A673 (cell line): ENCODE results near the gene NELL1. TPM values are rescaled to one million over a fixed set of nuclear protein-coding genes. Genes with fewer than 3 reads are reported as not detected.

ENCODE experiments used
- BruUV-seq: library from RNA; stranded (reverse); fragments of 400-500 nt; replicated peaks from 2 replicates; lab custom pipeline; 2021; lab: Mats Ljungman, UMichigan
- CTCF ChIA-PET: fragments of 300-600 bp; sonication (Branson Sonifier 250); formaldehyde crosslinking; loops from one replicate; lab custom pipeline; 2022; ENCODE audit warnings: antibody characterized with exemption; lab: Charles Lee
- POLR2A ChIA-PET: fragments of 300-600 bp; sonication (Branson Sonifier 250); formaldehyde crosslinking; loops from one replicate; lab custom pipeline; 2022; ENCODE audit warnings: antibody characterized with exemption; ENCODE audit not compliant: low non-redundant PET; lab: Charles Lee
- DNase-seq: peaks from one replicate; pipeline ENCODE4 v3.0.0-alpha.2; 2015; ENCODE audit warnings: low spot score
- H3K27ac ChIP-seq: fragments of 200-600 bp; sonication (generic); 2 replicates; pipeline ENCODE4 v1.5.1; 2016; ENCODE audit warnings: mixed run types, low read depth, mild to moderate bottlenecking, mixed read lengths, antibody characterized with exemption, low read length; ENCODE audit not compliant: poor library complexity, severe bottlenecking
- H3K27me3 ChIP-seq: fragments of 200-600 bp; sonication (generic); replicated peaks from 2 replicates; pipeline ENCODE4 v1.6.1; 2017; ENCODE audit warnings: mixed run types, low read depth, mild to moderate bottlenecking, mixed read lengths, antibody characterized with exemption, low read length; ENCODE audit not compliant: insufficient read depth, poor library complexity
- H3K36me3 ChIP-seq: fragments of 200-600 bp; sonication (generic); 2 replicates; pipeline ENCODE4 v1.6.1; 2016; ENCODE audit warnings: mixed run types, mild to moderate bottlenecking, mixed read lengths, antibody characterized with exemption, low read length; ENCODE audit not compliant: insufficient read depth, poor library complexity, severe bottlenecking
- H3K4me1 ChIP-seq: fragments of 200-600 bp; sonication (generic); 2 replicates; pipeline ENCODE4 v1.6.1; 2017; ENCODE audit warnings: mixed run types, mild to moderate bottlenecking, mixed read lengths, antibody characterized with exemption, low read length; ENCODE audit not compliant: insufficient read depth, poor library complexity, severe bottlenecking
- H3K4me3 ChIP-seq: fragments of 200-600 bp; sonication (generic); 2 replicates; pipeline ENCODE4 v1.5.1; 2016; ENCODE audit warnings: low read depth, mixed run types, mild to moderate bottlenecking, mixed read lengths, low read length; ENCODE audit not compliant: poor library complexity, severe bottlenecking
- H3K9me3 ChIP-seq: fragments of 200-600 bp; sonication (generic); 2 replicates; pipeline ENCODE4 v1.6.1; 2016; ENCODE audit warnings: mixed run types, low read depth, mild to moderate bottlenecking, mixed read lengths, antibody characterized with exemption, low read length; ENCODE audit not compliant: poor library complexity, severe bottlenecking
- EZH2 ChIP-seq: fragments of 200-600 bp; sonication (generic); IDR thresholded peaks from 2 replicates; pipeline ENCODE4 v1.6.1; 2017; ENCODE audit warnings: borderline replicate concordance, low read depth, mild to moderate bottlenecking, mixed read lengths, antibody characterized with exemption, low read length; ENCODE audit not compliant: poor library complexity, severe bottlenecking
- intact Hi-C: fragments of 100-400 bp; cut with micrococcal nuclease; formaldehyde crosslinking; loops from one replicate; pipeline ENCODE4 v1.10.0; 2022; ENCODE audit not compliant: unreplicated experiment
- total RNA-seq: library from RNA; stranded (reverse); gene quantifications from 2 replicates; pipeline ENCODE4 v1.2.3, GENCODE V29; 2021
- TF ChIP-seq, protein P1 (sequence below): fragments of 300-800, 200-600 bp; sonication (generic); conservative IDR thresholded peaks from 2 replicates; pipeline ENCODE4 v1.5.1; 2017; ENCODE audit warnings: low read depth, mild to moderate bottlenecking, antibody characterized with exemption, low read length, moderate library complexity, mixed read lengths

Gene NELL1
- total RNA-seq, 1 experiment from 2014 or later, result 0.32 TPM

DNA sequence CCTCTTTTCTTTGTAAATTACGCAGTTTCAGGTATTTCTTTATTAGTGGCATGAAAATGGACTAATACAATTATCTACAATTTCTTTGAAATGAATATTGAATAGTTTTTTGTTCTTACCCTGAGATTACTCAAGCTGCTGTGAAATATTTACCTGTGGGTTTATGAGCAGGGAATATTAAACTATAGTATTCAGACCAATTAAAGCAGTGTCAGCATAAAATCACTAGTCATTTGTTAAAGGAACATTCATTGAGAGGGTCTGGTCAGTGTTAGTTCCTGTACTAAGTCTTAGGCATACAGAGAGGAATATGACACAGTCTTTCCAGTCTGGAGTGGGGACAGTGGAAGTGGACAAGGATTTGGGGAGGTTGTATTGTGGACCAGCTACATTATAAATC lies 877.3 kb downstream of the NELL1 start:
- intact Hi-C loops, result no loop called here
- H3K27me3 ChIP-seq, result no peaks in the 10 kb centered on the region
- TF ChIP-seq, protein P1, sequence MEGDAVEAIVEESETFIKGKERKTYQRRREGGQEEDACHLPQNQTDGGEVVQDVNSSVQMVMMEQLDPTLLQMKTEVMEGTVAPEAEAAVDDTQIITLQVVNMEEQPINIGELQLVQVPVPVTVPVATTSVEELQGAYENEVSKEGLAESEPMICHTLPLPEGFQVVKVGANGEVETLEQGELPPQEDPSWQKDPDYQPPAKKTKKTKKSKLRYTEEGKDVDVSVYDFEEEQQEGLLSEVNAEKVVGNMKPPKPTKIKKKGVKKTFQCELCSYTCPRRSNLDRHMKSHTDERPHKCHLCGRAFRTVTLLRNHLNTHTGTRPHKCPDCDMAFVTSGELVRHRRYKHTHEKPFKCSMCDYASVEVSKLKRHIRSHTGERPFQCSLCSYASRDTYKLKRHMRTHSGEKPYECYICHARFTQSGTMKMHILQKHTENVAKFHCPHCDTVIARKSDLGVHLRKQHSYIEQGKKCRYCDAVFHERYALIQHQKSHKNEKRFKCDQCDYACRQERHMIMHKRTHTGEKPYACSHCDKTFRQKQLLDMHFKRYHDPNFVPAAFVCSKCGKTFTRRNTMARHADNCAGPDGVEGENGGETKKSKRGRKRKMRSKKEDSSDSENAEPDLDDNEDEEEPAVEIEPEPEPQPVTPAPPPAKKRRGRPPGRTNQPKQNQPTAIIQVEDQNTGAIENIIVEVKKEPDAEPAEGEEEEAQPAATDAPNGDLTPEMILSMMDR, result no peak
- no peak for TF ChIP-seq EZH2
- ChIA-PET CTCF (no interaction called here), POLR2A (no interaction called here)
- H3K36me3 ChIP-seq, result no peaks in the 10 kb centered on the region
- no peak overlapping the region for H3K27ac ChIP-seq
- no peak overlapping the region for H3K4me3 ChIP-seq
- H3K4me1 ChIP-seq, result no peaks in the 10 kb centered on the region
- no TSS peak for BruUV-seq
- H3K9me3 ChIP-seq, result no peaks in the 10 kb centered on the region
- DNase-seq, result no peak

DNA sequence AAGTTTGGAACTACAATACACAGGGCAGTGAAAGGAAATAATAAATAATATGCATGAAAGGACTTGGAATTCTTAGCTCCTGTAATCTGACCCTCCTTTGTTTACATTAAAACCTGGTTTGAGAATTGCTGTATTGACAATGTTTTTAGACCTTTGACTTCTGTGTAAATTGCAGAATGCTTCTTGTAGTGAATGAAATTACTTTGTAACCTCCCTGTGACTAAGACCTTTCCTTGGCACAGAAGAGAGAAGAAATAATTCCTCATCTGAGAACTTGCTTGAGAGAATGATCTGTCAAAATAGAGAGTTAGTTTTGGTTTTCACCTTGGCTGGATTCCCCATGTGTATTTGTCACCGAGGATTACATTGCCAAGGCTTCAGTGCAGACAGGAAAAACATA lies 883.5 kb downstream of the NELL1 start:
- POLR2A ChIA-PET, result no interaction called here
- no peak overlapping the region for H3K4me3 ChIP-seq
- no peaks in the 10 kb centered on the region for H3K27me3 ChIP-seq
- no peaks in the 10 kb centered on the region for H3K36me3 ChIP-seq
- no TSS peak for BruUV-seq
- peaks cover 9% of the 10 kb centered on the region for H3K4me1 ChIP-seq
- H3K9me3 ChIP-seq, result no peaks in the 10 kb centered on the region
- TF ChIP-seq EZH2, result no peak
- TF ChIP-seq, protein P1, result no peak
- DNase-seq, result no peak
- no peak overlapping the region for H3K27ac ChIP-seq
- CTCF ChIA-PET, result no interaction called here
- intact Hi-C loops, result no loop called here

DNA sequence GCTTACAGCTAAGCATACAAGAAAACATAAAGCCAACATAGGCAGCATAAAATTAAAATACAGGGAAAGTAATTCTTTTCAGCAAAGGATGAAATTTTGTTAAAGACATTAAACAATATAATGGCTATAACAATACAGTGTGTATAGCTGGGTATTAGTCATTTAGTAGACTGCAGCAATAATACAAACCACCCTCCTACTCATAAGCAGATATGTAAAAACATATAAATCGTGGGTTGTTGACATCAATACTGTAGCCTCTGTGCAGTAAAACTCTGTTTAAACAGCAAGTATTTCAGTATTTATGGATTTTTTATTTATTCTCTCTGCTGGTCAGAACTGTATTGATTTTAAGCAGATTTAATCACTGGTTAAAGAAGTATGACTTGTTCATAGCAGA lies 884.4 kb downstream of the NELL1 start:
- no peak overlapping the region for H3K4me3 ChIP-seq
- intact Hi-C loops, result no loop called here
- no peaks in the 10 kb centered on the region for H3K36me3 ChIP-seq
- BruUV-seq, result no TSS peak
- ChIA-PET CTCF (no interaction called here), POLR2A (no interaction called here)
- no peak for DNase-seq
- H3K27ac ChIP-seq, result no peak overlapping the region
- no peaks in the 10 kb centered on the region for H3K9me3 ChIP-seq
- peaks cover 9% of the 10 kb centered on the region for H3K4me1 ChIP-seq
- TF ChIP-seq, protein P1, result no peak
- no peak for TF ChIP-seq EZH2
- no peaks in the 10 kb centered on the region for H3K27me3 ChIP-seq
